Stimulated activated CD4-positive, alpha-beta T cell treated with anti-CD3 and anti-CD28 coated beads, TNF-alpha, amount 100 ng/mL, for 48 hours (primary cell): ENCODE measurements around the gene UBTF.
A peak's percentile ranks its signal among the peaks of the same experiment; 100 is the strongest.

Source experiments
- DNase-seq, 3 donors: peaks; one replicate each; pipeline ENCODE4 v3.0.0-alpha.2; 2020; ENCODE audit warnings: low read depth in 3 of 3

UBTF gene

GRCh38 chr17:44219616-44220212, at the start of gene UBTF:
Gene UBTF, minus strand, starts transcription at chr17:44219675. Its CDS starts 1,446 bp downstream, at chr17:44218229.
- DNase-seq: peak in 2 of 3 donors; percentile 49 to 55

GRCh38 chr17:44268709-44269534, 49.4 kb upstream of the UBTF start:
- no peak for DNase-seq

- DNase-seq: no peak
Measured at GRCh38 chr17:44267818-44268490, 48.5 kb upstream of the UBTF start, which contains the start of gene SLC4A1. Gene SLC4A1, minus strand, starts transcription at chr17:44268135. Its CDS starts 5,269 bp downstream, at chr17:44262866.

- DNase-seq: no peak
Measured at GRCh38 chr17:44267165-44267455, 47.6 kb upstream of the UBTF start.

- DNase-seq: no peak
Measured at GRCh38 chr17:44266402-44267164, 47.1 kb upstream of the UBTF start.

- no peak for DNase-seq
Measured at GRCh38 chr17:44263345-44263902, 43.9 kb upstream of the UBTF start.

- DNase-seq: no peak
Measured at GRCh38 chr17:44262654-44263225, 43.3 kb upstream of the UBTF start.

- DNase-seq: no peak
Measured at GRCh38 chr17:44260296-44260695, 40.8 kb upstream of the UBTF start.

GRCh38 chr17:44258811-44259351, 39.4 kb upstream of the UBTF start:
- no peak for DNase-seq

- no peak for DNase-seq
Measured at GRCh38 chr17:44257815-44258760, 38.6 kb upstream of the UBTF start.

GRCh38 chr17:44256671-44257070, 37.2 kb upstream of the UBTF start:
- no peak for DNase-seq

- DNase-seq: no peak
Measured at GRCh38 chr17:44255915-44256314, 36.4 kb upstream of the UBTF start.

- no peak for DNase-seq
Measured at GRCh38 chr17:44254361-44255095, 35.1 kb upstream of the UBTF start.

- DNase-seq: no peak
Measured at GRCh38 chr17:44253006-44253405, 33.5 kb upstream of the UBTF start.

- no peak for DNase-seq
Measured at GRCh38 chr17:44251062-44251461, 31.6 kb upstream of the UBTF start.

- no peak for DNase-seq
Measured at GRCh38 chr17:44249501-44250246, 30.2 kb upstream of the UBTF start.

GRCh38 chr17:44247876-44248736, 28.6 kb upstream of the UBTF start:
- DNase-seq: no peak

- DNase-seq: no peak
Measured at GRCh38 chr17:44247440-44247841, 28.0 kb upstream of the UBTF start.
